PC-3 (cell line): ENCODE measurements around the gene STXBP6. TPM values are rescaled to one million over a fixed set of nuclear protein-coding genes. Genes with fewer than 3 reads are reported as not detected.

Source experiments
- ATAC-seq: fragments of 200-7000 bp; cut with Tn5 transposase; 2 replicates; pipeline ENCODE4 v1.9.1; 2020; ENCODE audit warnings: mild to moderate bottlenecking, moderate library complexity
- BruUV-seq: library from RNA; stranded (reverse); fragments of 400-500 nt; replicated peaks from 2 replicates; lab custom pipeline; 2021; lab: Mats Ljungman, UMichigan
- CTCF ChIA-PET: fragments of 300-600 bp; sonication (Branson Sonifier 250); formaldehyde crosslinking; loops from one replicate; lab custom pipeline; 2022; ENCODE audit warnings: antibody characterized with exemption; lab: Charles Lee
- POLR2A ChIA-PET: fragments of 300-600 bp; sonication (Branson Sonifier 250); formaldehyde crosslinking; loops from one replicate; lab custom pipeline; 2022; ENCODE audit warnings: antibody characterized with exemption; ENCODE audit not compliant: unreplicated experiment; lab: Charles Lee
- DNase-seq: peaks from one replicate; pipeline ENCODE4 v3.0.0-alpha.2; 2015
- H2AFZ ChIP-seq: fragments of 300-600 bp; sonication (generic); 2 replicates; pipeline ENCODE4 v1.6.0; 2016; ENCODE audit warnings: antibody characterized with exemption, low read length
- H3F3A ChIP-seq: fragments of 300-600 bp; sonication (generic); one replicate; pipeline ENCODE4 v1.6.0; 2017; ENCODE audit warnings: antibody characterized with exemption, low read length, control low read depth, mild to moderate bottlenecking; ENCODE audit not compliant: unreplicated experiment
- H3K27ac ChIP-seq: fragments of 300-600 bp; sonication (generic); 2 replicates; pipeline ENCODE4 v1.5.1; 2016; ENCODE audit warnings: mild to moderate bottlenecking, low read length
- H3K27me3 ChIP-seq: fragments of 300-600 bp; sonication (generic); 2 replicates; pipeline ENCODE4 v1.6.1; 2016; ENCODE audit warnings: low read length, mixed read lengths
- H3K36me3 ChIP-seq: fragments of 300-600 bp; sonication (generic); 2 replicates; pipeline ENCODE4 v1.6.1; 2016; ENCODE audit warnings: low read depth, mixed run types, low read length, mixed read lengths
- H3K4me1 ChIP-seq: fragments of 300-600 bp; sonication (generic); 2 replicates; pipeline ENCODE4 v1.5.1; 2016; ENCODE audit warnings: low read length; ENCODE audit not compliant: insufficient read depth
- H3K4me2 ChIP-seq: fragments of 300-600 bp; sonication (generic); 2 replicates; pipeline ENCODE4 v1.6.0; 2016; ENCODE audit warnings: low read length
- H3K4me3 ChIP-seq: fragments of 300-600 bp; sonication (generic); 2 replicates; pipeline ENCODE4 v1.5.1; 2016; ENCODE audit warnings: mild to moderate bottlenecking, low read length, mixed read lengths
- H3K79me2 ChIP-seq: fragments of 300-600 bp; sonication (generic); 2 replicates; pipeline ENCODE4 v1.6.1; 2017; ENCODE audit warnings: low read length, mixed read lengths
- H3K9ac ChIP-seq: fragments of 300-600 bp; sonication (generic); 2 replicates; pipeline ENCODE4 v1.6.0; 2016; ENCODE audit warnings: mild to moderate bottlenecking, low read length
- H3K9me2 ChIP-seq: fragments of 300-600 bp; sonication (generic); replicated peaks from 2 replicates; pipeline ENCODE4 v1.6.1; 2016; ENCODE audit warnings: mixed run types, low read length, mixed read lengths
- H3K9me3 ChIP-seq: fragments of 300-600 bp; sonication (generic); 2 replicates; pipeline ENCODE4 v1.6.1; 2016; ENCODE audit warnings: low read length, mixed read lengths
- H4K20me1 ChIP-seq: fragments of 300-600 bp; sonication (generic); 2 replicates; pipeline ENCODE4 v1.6.1; 2016; ENCODE audit warnings: low read length, mixed read lengths
- CTCF ChIP-seq: fragments of 300-600 bp; sonication (generic); conservative IDR thresholded peaks from 2 replicates; pipeline ENCODE4 v1.5.1; 2017; ENCODE audit warnings: antibody characterized with exemption, low read depth, mild to moderate bottlenecking, low read length
- EZH2 ChIP-seq: fragments of 300-600 bp; sonication (generic); IDR thresholded peaks from one replicate; pipeline ENCODE4 v1.6.1; 2017; ENCODE audit warnings: antibody characterized with exemption, mild to moderate bottlenecking, low read length; ENCODE audit not compliant: unreplicated experiment
- EZH2phosphoT487 ChIP-seq: fragments of 300-600 bp; sonication (generic); IDR thresholded peaks from 2 replicates; pipeline ENCODE4 v1.6.1; 2018; ENCODE audit warnings: mild to moderate bottlenecking, antibody characterized with exemption, low read length, borderline replicate concordance
- intact Hi-C: fragments of 100-400 bp; cut with micrococcal nuclease; formaldehyde crosslinking; loops from 2 replicates; pipeline ENCODE4 v1.9.0; 2023
- total RNA-seq: library from RNA; depleted of rRNA; stranded (reverse); fragments of >200 nt; gene quantifications from 2 replicates; pipeline ENCODE4 v1.2.3, GENCODE V29; 2014

The STXBP6 gene
- total RNA-seq, 1 experiment from 2014 or later = 0.40 TPM

DNA sequence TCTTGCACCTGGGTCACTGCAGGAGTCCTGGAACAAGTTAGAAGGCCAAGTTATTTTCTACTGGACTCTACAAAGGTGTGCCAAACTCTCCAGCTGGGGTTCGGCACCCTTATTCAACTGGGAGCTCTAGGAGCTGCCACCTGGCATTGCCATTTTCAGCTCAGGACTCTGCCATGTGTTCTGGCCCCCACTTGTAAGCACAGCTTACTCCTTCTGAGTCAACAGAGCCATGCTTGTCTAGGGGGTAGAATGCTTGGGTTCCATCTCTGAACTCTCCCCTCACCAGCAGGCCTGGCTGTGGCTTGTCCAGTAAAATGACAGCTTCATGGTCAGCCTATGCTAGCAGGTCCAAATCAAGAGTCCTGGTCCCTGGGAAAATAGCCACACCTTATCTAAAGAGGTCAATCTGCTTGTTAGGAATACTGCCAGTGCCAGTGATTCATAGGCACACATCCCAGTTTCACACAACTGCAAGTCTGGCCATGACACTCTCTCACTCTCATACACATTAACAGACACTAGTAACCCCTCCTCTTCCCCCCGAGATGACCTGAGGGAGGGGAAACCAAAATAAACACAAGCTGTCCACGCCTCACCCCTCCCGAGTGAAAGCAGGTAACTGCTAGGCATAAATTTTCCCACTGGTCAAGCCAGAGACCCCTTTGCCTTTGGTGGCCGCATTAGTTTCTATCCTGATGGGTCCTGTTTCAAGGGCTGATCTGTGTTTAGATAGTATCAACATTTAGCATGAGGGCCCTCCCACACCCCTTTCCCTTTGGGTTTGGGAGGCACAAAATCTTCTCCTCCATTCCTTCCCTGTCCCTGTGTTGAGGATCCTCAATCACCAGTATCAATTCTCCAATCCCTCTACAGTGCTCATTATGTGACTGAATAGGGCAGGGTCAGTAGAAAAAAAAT lies 233.7 kb downstream of the STXBP6 start:
- H3K9me2 ChIP-seq = no peaks in the 10 kb centered on the region
- DNase-seq = no peak
- ChIA-PET POLR2A (no interaction called here), CTCF (no interaction called here)
- H4K20me1 ChIP-seq = no peaks in the 10 kb centered on the region
- intact Hi-C loops = no loop called here
- no peaks in the 10 kb centered on the region for H3K79me2 ChIP-seq
- peaks cover 18% of the 10 kb centered on the region for H3K27me3 ChIP-seq
- H3K4me2 ChIP-seq = no peak overlapping the region
- H3K4me3 ChIP-seq = no peak overlapping the region
- H3K36me3 ChIP-seq = no peaks in the 10 kb centered on the region
- BruUV-seq = no TSS peak
- H2AFZ ChIP-seq = no peak overlapping the region
- no peak for ATAC-seq
- no peak overlapping the region for H3K9ac ChIP-seq
- H3F3A ChIP-seq = no peaks in the 10 kb centered on the region
- no peak overlapping the region for H3K27ac ChIP-seq
- TF ChIP-seq EZH2phosphoT487 = no peak
- TF ChIP-seq CTCF = no peak
- TF ChIP-seq EZH2 = no peak
- no peaks in the 10 kb centered on the region for H3K9me3 ChIP-seq
- H3K4me1 ChIP-seq = no peaks in the 10 kb centered on the region

- Histone ChIP-seq H2AFZ (no peak overlapping the region), H3K27me3 (peaks cover 19% of the 10 kb centered on the region), H3K9ac (no peak overlapping the region), H4K20me1 (no peaks in the 10 kb centered on the region), H3K9me2 (no peaks in the 10 kb centered on the region), H3K9me3 (no peaks in the 10 kb centered on the region), H3K4me1 (no peaks in the 10 kb centered on the region), H3K4me2 (no peak overlapping the region), H3K27ac (no peak overlapping the region), H3K36me3 (no peaks in the 10 kb centered on the region), H3K79me2 (no peaks in the 10 kb centered on the region), H3K4me3 (no peak overlapping the region), H3F3A (no peaks in the 10 kb centered on the region)
- POLR2A ChIA-PET = no interaction called here
- no peak for DNase-seq
- TF ChIP-seq EZH2phosphoT487 (no peak), CTCF (no peak), EZH2 (no peak)
- CTCF ChIA-PET = no interaction called here
- BruUV-seq = no TSS peak
- no peak for ATAC-seq
- intact Hi-C loops = no loop called here
These were observed 234.4 kb downstream of the STXBP6 start for GRCh38 chr14:24815543-24815942.

DNA sequence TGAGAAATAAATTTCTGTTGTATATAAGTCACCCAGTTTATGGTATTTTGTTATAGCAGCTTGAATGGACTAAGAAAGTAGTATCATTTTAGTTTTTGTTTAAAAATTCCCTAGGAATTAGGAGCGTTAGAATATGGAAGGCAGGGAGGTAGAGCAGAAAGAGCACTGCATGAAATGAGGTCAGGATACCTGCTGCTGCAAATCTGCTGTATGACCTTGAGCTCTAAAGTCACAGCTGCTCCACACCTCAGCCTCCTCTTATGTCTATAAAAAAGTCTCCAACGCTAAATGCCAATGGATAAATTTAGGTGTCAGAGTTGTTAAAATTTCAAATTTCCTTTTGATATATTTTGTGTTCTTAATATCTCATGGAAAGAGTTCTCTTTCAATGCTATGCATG lies 235.0 kb downstream of the STXBP6 start:
- no peaks in the 10 kb centered on the region for H3F3A ChIP-seq
- TF ChIP-seq EZH2phosphoT487 = no peak
- TF ChIP-seq EZH2 = no peak
- no peak for TF ChIP-seq CTCF
- ChIA-PET POLR2A (no interaction called here), CTCF (no interaction called here)
- DNase-seq = no peak
- no peak overlapping the region for H3K27ac ChIP-seq
- H3K79me2 ChIP-seq = no peaks in the 10 kb centered on the region
- peaks cover 25% of the 10 kb centered on the region for H3K27me3 ChIP-seq
- H3K9me3 ChIP-seq = no peaks in the 10 kb centered on the region
- H3K9ac ChIP-seq = no peak overlapping the region
- BruUV-seq = no TSS peak
- H4K20me1 ChIP-seq = no peaks in the 10 kb centered on the region
- H3K9me2 ChIP-seq = no peaks in the 10 kb centered on the region
- intact Hi-C loops = no loop called here
- no peak for ATAC-seq
- H3K4me1 ChIP-seq = no peaks in the 10 kb centered on the region
- H3K4me2 ChIP-seq = no peak overlapping the region
- no peak overlapping the region for H3K4me3 ChIP-seq
- H3K36me3 ChIP-seq = no peaks in the 10 kb centered on the region
- H2AFZ ChIP-seq = no peak overlapping the region
